Measurements from ENCODE around the gene LCN10.
"Not testable (repeated sequence)": the region's sequence is repeated elsewhere in the genome, so short reads cannot be mapped to it uniquely, and the experiment has no call there.

Gene LCN10

DNA sequence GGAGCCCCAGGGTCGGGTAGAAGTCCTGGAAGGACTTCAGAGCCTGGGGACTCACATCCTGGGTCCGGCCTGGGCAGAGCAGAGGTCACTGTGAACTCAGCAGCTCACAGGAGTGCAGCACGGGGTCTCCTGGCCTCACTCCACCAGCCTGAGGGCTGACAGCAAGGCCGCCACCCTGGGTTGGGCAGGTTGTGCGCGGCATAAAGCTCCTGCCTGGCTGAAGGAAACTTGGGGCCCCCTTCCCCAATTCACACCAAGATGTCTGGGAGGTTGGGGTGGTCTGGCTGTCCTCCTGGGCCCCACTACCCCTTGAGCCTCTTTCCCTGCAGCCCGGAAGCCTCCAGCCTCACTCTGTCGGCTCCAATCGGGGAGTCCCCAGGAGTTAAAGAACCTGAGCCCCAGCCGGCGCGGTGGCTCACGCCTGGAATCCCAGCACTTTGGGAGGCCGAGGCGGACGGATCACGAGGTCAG lies 19.5 kb upstream of the LCN10 start:
- no peak overlapping the region for H3K27ac ChIP-seq (ENCODE audit: low read length)
- no peak overlapping the region for H2AFZ ChIP-seq (ENCODE audit: low read depth, low read length)
- H3K4me2 ChIP-seq (ENCODE audit: low read length) = no peak overlapping the region
- H3K4me3 ChIP-seq (ENCODE audit: low read length) = no peak overlapping the region
- no peak overlapping the region for H3K9ac ChIP-seq (ENCODE audit: low read length)
- H3K9me3 ChIP-seq (ENCODE audit: insufficient read depth, low read length) = no peaks in the 10 kb centered on the region
- H3K79me2 ChIP-seq (ENCODE audit: low read length) = no peaks in the 10 kb centered on the region
- H4K20me1 ChIP-seq (ENCODE audit: insufficient read depth, low read length) = no peaks in the 10 kb centered on the region
- peaks cover 9% of the 10 kb centered on the region; the same call in 1 of the 2 replicates for H3K27me3 ChIP-seq (ENCODE audit: low read depth, low read length)
- no peaks in the 10 kb centered on the region for H3K36me3 ChIP-seq (replicated peaks; ENCODE audit: low read depth, low read length)
- TF ChIP-seq CTCF (IDR thresholded peaks at IDR 0.05; ENCODE audit: low read depth, low read length) (no peak), EZH2phosphoT487 (IDR thresholded peaks at IDR 0.05; ENCODE audit: low read depth) (no peak)
- peaks cover 16% of the 10 kb centered on the region for H3K4me1 ChIP-seq (ENCODE audit: low read length)

GRCh38 chr9:136761545-136761981 lies 18.8 kb upstream of the LCN10 start:
- no peak overlapping the region for H3K4me2 ChIP-seq (ENCODE audit: low read length)
- H3K9ac ChIP-seq (ENCODE audit: low read length) = no peak overlapping the region
- no peaks in the 10 kb centered on the region for H3K9me3 ChIP-seq (ENCODE audit: insufficient read depth, low read length)
- H3K79me2 ChIP-seq (ENCODE audit: low read length) = no peaks in the 10 kb centered on the region
- H3K4me1 ChIP-seq (ENCODE audit: low read length) = peaks cover 11% of the 10 kb centered on the region; the same call in 1 of the 2 replicates
- peaks cover 9% of the 10 kb centered on the region; the same call in 1 of the 2 replicates for H3K27me3 ChIP-seq (ENCODE audit: low read depth, low read length)
- no peak overlapping the region for H2AFZ ChIP-seq (ENCODE audit: low read depth, low read length)
- H4K20me1 ChIP-seq (ENCODE audit: insufficient read depth, low read length) = no peaks in the 10 kb centered on the region
- no peak overlapping the region for H3K4me3 ChIP-seq (ENCODE audit: low read length)
- H3K36me3 ChIP-seq (replicated peaks; ENCODE audit: low read depth, low read length) = no peaks in the 10 kb centered on the region
- TF ChIP-seq EZH2phosphoT487 (IDR thresholded peaks at IDR 0.05; ENCODE audit: low read depth) (no peak), CTCF (IDR thresholded peaks at IDR 0.05; ENCODE audit: low read depth, low read length) (no peak)
- H3K27ac ChIP-seq (ENCODE audit: low read length) = no peak overlapping the region

DNA sequence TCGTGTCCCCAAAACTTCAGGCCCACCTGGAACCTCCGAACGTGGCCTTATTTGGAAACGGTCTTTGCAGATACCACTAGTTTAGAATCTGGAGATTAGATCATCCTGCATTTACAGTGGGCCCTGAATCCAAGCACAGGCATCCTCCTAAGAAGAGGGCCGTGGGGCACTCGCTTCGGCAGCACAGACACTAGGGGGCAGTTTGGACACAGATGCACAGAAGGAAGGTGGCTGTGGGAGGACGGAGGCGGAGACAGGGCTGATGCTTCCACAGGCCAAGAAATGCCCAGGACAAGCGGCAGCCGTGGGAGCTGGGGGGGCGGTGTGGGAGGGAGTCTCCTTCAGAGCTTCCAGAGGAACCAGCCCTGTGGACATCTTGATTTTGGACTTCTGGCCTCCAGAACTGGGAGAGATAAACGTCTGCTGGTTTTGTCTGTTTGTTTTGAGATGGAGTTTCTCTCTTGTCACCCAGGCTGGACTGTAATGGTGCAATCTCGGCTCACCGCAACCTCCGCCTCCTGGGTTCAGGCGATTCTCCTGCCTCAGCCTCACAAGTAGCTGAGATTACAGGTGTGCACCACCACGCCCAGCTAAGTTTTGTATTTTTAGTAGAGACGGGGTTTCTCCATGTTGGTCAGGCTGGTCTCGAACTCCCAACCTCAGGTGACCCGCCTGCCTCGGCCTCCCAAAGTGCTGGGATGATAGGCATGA lies 18.2 kb upstream of the LCN10 start:
- peak; percentile 62 for TF ChIP-seq CTCF (IDR thresholded peaks at IDR 0.05; ENCODE audit: low read depth, low read length)
- H2AFZ ChIP-seq (ENCODE audit: low read depth, low read length); H3K9me3 ChIP-seq (ENCODE audit: insufficient read depth, low read length); H3K79me2 ChIP-seq (ENCODE audit: low read length); H3K27ac ChIP-seq (ENCODE audit: low read length); H3K36me3 ChIP-seq (replicated peaks; ENCODE audit: low read depth, low read length); H3K9ac ChIP-seq (ENCODE audit: low read length); H4K20me1 ChIP-seq (ENCODE audit: insufficient read depth, low read length); H3K4me1 ChIP-seq (ENCODE audit: low read length); H3K4me3 ChIP-seq (ENCODE audit: low read length); H3K4me2 ChIP-seq (ENCODE audit: low read length); H3K27me3 ChIP-seq (ENCODE audit: low read depth, low read length): not testable (repeated sequence)

DNA sequence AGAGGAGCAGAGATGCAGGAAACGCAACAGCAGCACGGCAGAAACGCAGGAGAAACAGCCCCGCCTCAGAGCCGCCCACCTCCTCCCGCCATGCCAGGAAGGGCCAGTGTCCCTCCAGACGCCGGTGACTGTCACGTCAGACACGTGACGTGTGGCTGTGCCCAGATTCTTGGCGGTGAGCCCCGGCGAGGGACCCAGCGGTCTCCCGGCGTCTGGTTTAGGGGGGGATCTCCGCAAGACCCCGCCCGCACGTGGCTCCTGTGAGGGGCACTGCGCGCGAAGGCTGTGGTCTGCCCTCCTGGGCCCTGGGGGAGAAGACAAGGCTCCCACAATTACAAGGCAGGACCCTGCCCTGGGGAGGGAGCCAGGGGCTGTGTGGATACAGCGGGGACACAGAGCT lies 17.7 kb upstream of the LCN10 start:
- Histone ChIP-seq H4K20me1 (ENCODE audit: insufficient read depth, low read length) (no peaks in the 10 kb centered on the region), H3K4me2 (ENCODE audit: low read length) (no peak overlapping the region), H2AFZ (ENCODE audit: low read depth, low read length) (no peak overlapping the region), H3K9me3 (ENCODE audit: insufficient read depth, low read length) (no peaks in the 10 kb centered on the region), H3K4me1 (ENCODE audit: low read length) (peaks cover 5% of the 10 kb centered on the region; the same call in 1 of the 2 replicates), H3K27me3 (ENCODE audit: low read depth, low read length) (peaks cover 8% of the 10 kb centered on the region; the same call in 1 of the 2 replicates), H3K36me3 (replicated peaks; ENCODE audit: low read depth, low read length) (no peaks in the 10 kb centered on the region), H3K27ac (ENCODE audit: low read length) (no peak overlapping the region), H3K79me2 (ENCODE audit: low read length) (no peaks in the 10 kb centered on the region), H3K4me3 (ENCODE audit: low read length) (no peak overlapping the region), H3K9ac (ENCODE audit: low read length) (no peak overlapping the region)
- TF ChIP-seq CTCF (IDR thresholded peaks at IDR 0.05; ENCODE audit: low read depth, low read length) = no peak

Data from OCI-LY3 (cell line).